Gastroesophageal sphincter (tissue), 3 donors: ENCODE data around the gene APPL2.

Source experiments
- CTCF ChIP-seq, 4 experiments: fragments of 200-600 bp in 2 of 4; fragments of 450-650 bp in 2 of 4; sonication (generic) in 1 of 4; IDR thresholded peaks; one replicate each; pipeline ENCODE4 v1.5.1; 2017 to 2019; ENCODE audit warnings: antibody characterized with exemption in 4 of 4, mild to moderate bottlenecking in 2 of 4, moderate library complexity in 2 of 4
- POLR2A ChIP-seq, 2 donors: fragments of 450-650 bp; IDR thresholded peaks; one replicate each; pipeline ENCODE4 v1.6.1; 2017; ENCODE audit warnings: antibody characterized with exemption in 2 of 2, mild to moderate bottlenecking in 2 of 2, moderate library complexity in 1 of 2
- POLR2AphosphoS5 ChIP-seq: sonication (generic); formaldehyde crosslinking; IDR thresholded peaks from one replicate; pipeline ENCODE4 v1.6.1; 2017; ENCODE audit warnings: antibody characterized with exemption

GRCh38 chr12:105171691-105172436 is 64.1 kb downstream of the APPL2 start:
- TF ChIP-seq CTCF (IDR thresholded peaks at IDR 0.05) (no peak), POLR2A (IDR thresholded peaks at IDR 0.05) (no peak), POLR2AphosphoS5 (no peak)
